Activated CD4-positive, alpha-beta T cell treated with anti-CD3 and anti-CD28 coated beads, Interleukin-2, amount 10 ng/mL, durations not matched to agents 7 days and 5 days (primary cell): ENCODE results near the gene ELF3. TPM values are rescaled to one million over a fixed set of nuclear protein-coding genes. Genes with fewer than 3 reads are reported as not detected.

Experiments
- CTCF ChIA-PET: fragments of 350-600 bp; sonication (Branson Sonifier 250); formaldehyde crosslinking; loops from one replicate; lab custom pipeline; 2021; ENCODE audit warnings: antibody characterized with exemption; lab: Charles Lee
- POLR2A ChIA-PET: fragments of 350-600 bp; sonication (Branson Sonifier 250); formaldehyde crosslinking; loops from one replicate; lab custom pipeline; 2021; ENCODE audit warnings: antibody characterized with exemption; lab: Charles Lee
- DNase-seq: peaks from one replicate; pipeline ENCODE4 v3.0.0-alpha.2; 2020
- H3K27ac Mint-ChIP-seq: one replicate; pipeline ENCODE4 v1.8.0; 2021; ENCODE audit warnings: mild to moderate bottlenecking, moderate library complexity, mixed read lengths
- H3K27me3 Mint-ChIP-seq: one replicate; pipeline ENCODE4 v1.8.0; 2021; ENCODE audit warnings: mixed read lengths
- H3K36me3 Mint-ChIP-seq: one replicate; pipeline ENCODE4 v1.8.0; 2021; ENCODE audit warnings: low read depth, mixed read lengths
- H3K4me1 Mint-ChIP-seq: one replicate; pipeline ENCODE4 v1.8.0; 2021; ENCODE audit warnings: mixed read lengths
- H3K4me3 Mint-ChIP-seq: one replicate; pipeline ENCODE4 v1.8.0; 2021; ENCODE audit warnings: mild to moderate bottlenecking, moderate library complexity, mixed read lengths
- H3K9me3 Mint-ChIP-seq: one replicate; pipeline ENCODE4 v1.8.0; 2021; ENCODE audit warnings: mixed read lengths
- total RNA-seq, 2 experiments: library from RNA; stranded (reverse); gene quantifications; one replicate each; pipeline ENCODE4 v1.2.3, GENCODE V29; 2021

Gene ELF3
- total RNA-seq, 2 experiments from 2014 or later = 0.22 to 0.56 TPM

- DNase-seq = no peak
- Mint-ChIP-seq H3K27me3 (no peaks in the 10 kb centered on the region), H3K36me3 (peaks cover 18% of the 10 kb centered on the region), H3K4me3 (no peak overlapping the region), H3K4me1 (peaks cover 8% of the 10 kb centered on the region), H3K27ac (no peak overlapping the region), H3K9me3 (no peaks in the 10 kb centered on the region)
- CTCF ChIA-PET = interaction anchor here (1.9 kb wide), 1 partner anchor 12 kb away, joined by 12 read pairs; no protein-coding TSS in a partner anchor
- POLR2A ChIA-PET = no interaction called here
Observed at GRCh38 chr1:201988601-201989000, 21.8 kb upstream of the ELF3 start.

- ChIA-PET POLR2A (no interaction called here), CTCF (interaction anchor here (0.6 to 1.9 kb wide), 2 partner anchors 11 to 153 kb away, joined by 3 to 12 read pairs; no protein-coding TSS in a partner anchor)
- Mint-ChIP-seq H3K36me3 (peaks cover 24% of the 10 kb centered on the region), H3K27me3 (no peaks in the 10 kb centered on the region), H3K27ac (no peak overlapping the region), H3K4me1 (peaks cover under 1% of the 10 kb centered on the region), H3K4me3 (no peak overlapping the region), H3K9me3 (no peaks in the 10 kb centered on the region)
- no peak for DNase-seq
Observed at GRCh38 chr1:201989354-201990128, 20.8 kb upstream of the ELF3 start.

GRCh38 chr1:201990427-201990826 lies 20.0 kb upstream of the ELF3 start:
- POLR2A ChIA-PET = no interaction called here
- no peak overlapping the region for H3K27ac Mint-ChIP-seq
- H3K36me3 Mint-ChIP-seq = peaks cover 24% of the 10 kb centered on the region
- H3K27me3 Mint-ChIP-seq = no peaks in the 10 kb centered on the region
- H3K4me1 Mint-ChIP-seq = no peaks in the 10 kb centered on the region
- DNase-seq = no peak
- no peaks in the 10 kb centered on the region for H3K9me3 Mint-ChIP-seq
- no peak overlapping the region for H3K4me3 Mint-ChIP-seq
- CTCF ChIA-PET = no interaction called here

GRCh38 chr1:201999625-202000238 lies 10.7 kb upstream of the ELF3 start:
- H3K9me3 Mint-ChIP-seq = no peaks in the 10 kb centered on the region
- H3K27me3 Mint-ChIP-seq = no peaks in the 10 kb centered on the region
- H3K36me3 Mint-ChIP-seq = peaks cover 1% of the 10 kb centered on the region
- ChIA-PET CTCF (interaction anchor here (0.7 to 4.7 kb wide), 14 partner anchors 11 to 351 kb away, joined by 3 to 35 read pairs (median 3); partner anchors contain the start of genes ELF3 and TIMM17A), POLR2A (no interaction called here)
- no peak overlapping the region for H3K4me3 Mint-ChIP-seq
- H3K4me1 Mint-ChIP-seq = no peaks in the 10 kb centered on the region
- DNase-seq = peak; percentile 32
- H3K27ac Mint-ChIP-seq = no peak overlapping the region

- H3K27me3 Mint-ChIP-seq = no peaks in the 10 kb centered on the region
- ChIA-PET POLR2A (no interaction called here), CTCF (interaction anchor here (0.5 kb wide), 1 partner anchor 9 kb away, joined by 3 read pairs; no protein-coding TSS in a partner anchor)
- no peak overlapping the region for H3K4me3 Mint-ChIP-seq
- H3K4me1 Mint-ChIP-seq = no peaks in the 10 kb centered on the region
- no peak overlapping the region for H3K27ac Mint-ChIP-seq
- peaks cover 1% of the 10 kb centered on the region for H3K36me3 Mint-ChIP-seq
- DNase-seq = no peak
- no peaks in the 10 kb centered on the region for H3K9me3 Mint-ChIP-seq
Observed at GRCh38 chr1:202002507-202002906, 7.9 kb upstream of the ELF3 start.

- ChIA-PET POLR2A (no interaction called here), CTCF (no interaction called here)
- Mint-ChIP-seq H3K27me3 (no peaks in the 10 kb centered on the region), H3K4me1 (no peaks in the 10 kb centered on the region), H3K4me3 (no peak overlapping the region), H3K36me3 (peaks cover 1% of the 10 kb centered on the region), H3K9me3 (no peaks in the 10 kb centered on the region), H3K27ac (no peak overlapping the region)
- DNase-seq = no peak
Observed at GRCh38 chr1:202004711-202005110, 5.7 kb upstream of the ELF3 start.

GRCh38 chr1:202005958-202006357 lies 4.4 kb upstream of the ELF3 start:
- H3K4me1 Mint-ChIP-seq = no peaks in the 10 kb centered on the region
- no peaks in the 10 kb centered on the region for H3K27me3 Mint-ChIP-seq
- no peak overlapping the region for H3K4me3 Mint-ChIP-seq
- CTCF ChIA-PET = no interaction called here
- POLR2A ChIA-PET = interaction anchor here (0.6 kb wide), 1 partner anchor 127 kb away, joined by 3 read pairs; no protein-coding TSS in a partner anchor
- H3K9me3 Mint-ChIP-seq = no peaks in the 10 kb centered on the region
- H3K36me3 Mint-ChIP-seq = peaks cover 1% of the 10 kb centered on the region
- no peak overlapping the region for H3K27ac Mint-ChIP-seq
- no peak for DNase-seq

- H3K9me3 Mint-ChIP-seq = no peaks in the 10 kb centered on the region
- H3K27ac Mint-ChIP-seq = no peak overlapping the region
- H3K4me1 Mint-ChIP-seq = no peaks in the 10 kb centered on the region
- POLR2A ChIA-PET = no interaction called here
- CTCF ChIA-PET = no interaction called here
- DNase-seq = no peak
- no peak overlapping the region for H3K4me3 Mint-ChIP-seq
- peaks cover 1% of the 10 kb centered on the region for H3K36me3 Mint-ChIP-seq
- no peaks in the 10 kb centered on the region for H3K27me3 Mint-ChIP-seq
Observed at GRCh38 chr1:202007304-202007703, 3.1 kb upstream of the ELF3 start.

- H3K4me3 Mint-ChIP-seq = no peak overlapping the region
- no peak for DNase-seq
- ChIA-PET CTCF (no interaction called here), POLR2A (no interaction called here)
- no peaks in the 10 kb centered on the region for H3K4me1 Mint-ChIP-seq
- H3K27ac Mint-ChIP-seq = no peak overlapping the region
- H3K9me3 Mint-ChIP-seq = no peaks in the 10 kb centered on the region
- H3K27me3 Mint-ChIP-seq = no peaks in the 10 kb centered on the region
- peaks cover 1% of the 10 kb centered on the region for H3K36me3 Mint-ChIP-seq
Observed at GRCh38 chr1:202007805-202008489, 2.4 kb upstream of the ELF3 start.

GRCh38 chr1:202009326-202010179 lies 834 bp upstream of the ELF3 start:
- H3K27me3 Mint-ChIP-seq = no peaks in the 10 kb centered on the region
- H3K4me3 Mint-ChIP-seq = no peak overlapping the region
- ChIA-PET POLR2A (no interaction called here), CTCF (interaction anchor here (6.3 kb wide), 1 partner anchor 10 kb away, joined by 35 read pairs; no protein-coding TSS in a partner anchor)
- no peaks in the 10 kb centered on the region for H3K9me3 Mint-ChIP-seq
- no peaks in the 10 kb centered on the region for H3K4me1 Mint-ChIP-seq
- peak; percentile 69 for DNase-seq
- peaks cover under 1% of the 10 kb centered on the region for H3K36me3 Mint-ChIP-seq
- H3K27ac Mint-ChIP-seq = no peak overlapping the region

GRCh38 chr1:202011994-202012393 lies 1.6 kb downstream of the ELF3 start:
- Mint-ChIP-seq H3K36me3 (no peaks in the 10 kb centered on the region), H3K9me3 (no peaks in the 10 kb centered on the region), H3K27ac (no peak overlapping the region), H3K27me3 (peaks cover under 1% of the 10 kb centered on the region), H3K4me1 (no peaks in the 10 kb centered on the region), H3K4me3 (no peak overlapping the region)
- ChIA-PET POLR2A (interaction anchor here (0.6 kb wide), 1 partner anchor 12 kb away, joined by 3 read pairs; no protein-coding TSS in a partner anchor), CTCF (interaction anchor here (0.6 to 6.3 kb wide), 3 partner anchors 12 to 98 kb away, joined by 3 to 35 read pairs (median 4); no protein-coding TSS in a partner anchor)
- DNase-seq = no peak
